ENCODE results near the gene TRNT1. TPM values are rescaled to one million over a fixed set of nuclear protein-coding genes. Genes with fewer than 3 reads are reported as not detected.

Gene TRNT1
- polyA plus RNA-seq, 1 donor from 2014 or later = 28.5 TPM

DNA sequence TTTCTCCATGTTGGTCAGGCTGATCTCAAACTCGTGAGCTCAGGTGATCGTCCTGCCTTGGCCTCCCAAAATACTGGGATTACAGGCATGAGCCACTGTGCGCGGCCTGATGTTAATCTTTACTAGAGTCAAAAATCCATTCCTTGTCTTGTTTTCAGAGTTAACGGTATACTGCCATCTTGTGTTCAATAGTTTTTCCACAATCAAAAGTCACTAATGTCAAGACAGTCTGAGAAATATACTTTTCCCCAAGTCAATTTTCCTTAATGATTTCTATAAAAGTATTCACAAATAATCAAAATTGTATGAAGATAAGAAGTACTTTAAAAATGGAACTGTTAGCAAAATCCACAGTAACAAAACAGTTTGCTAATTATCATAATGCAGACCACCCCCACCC, 44.3 kb downstream of the TRNT1 start:
- H3K36me3 ChIP-seq (ENCODE audit: insufficient read depth, low read length) = peaks cover 7% of the 10 kb centered on the region
- TF ChIP-seq MXI1 (conservative IDR thresholded peaks at IDR 0.05; ENCODE audit: poor library complexity, severe bottlenecking) (no peak), SMC3 (conservative IDR thresholded peaks at IDR 0.05; ENCODE audit: poor library complexity) (peak; percentile 67), EP300 (conservative IDR thresholded peaks at IDR 0.05; ENCODE audit: poor library complexity, severe bottlenecking) (no peak), POLR2AphosphoS5 (IDR thresholded peaks at IDR 0.05) (no peak), TAF1 (IDR thresholded peaks at IDR 0.05; ENCODE audit: low read depth) (no peak), RAD21 (conservative IDR thresholded peaks at IDR 0.05) (peak; percentile 69), EZH2 (IDR thresholded peaks at IDR 0.05; ENCODE audit: borderline replicate concordance, insufficient read depth, low read length, poor library complexity, severe bottlenecking) (no peak)
- TF ChIP-seq, protein P1, sequence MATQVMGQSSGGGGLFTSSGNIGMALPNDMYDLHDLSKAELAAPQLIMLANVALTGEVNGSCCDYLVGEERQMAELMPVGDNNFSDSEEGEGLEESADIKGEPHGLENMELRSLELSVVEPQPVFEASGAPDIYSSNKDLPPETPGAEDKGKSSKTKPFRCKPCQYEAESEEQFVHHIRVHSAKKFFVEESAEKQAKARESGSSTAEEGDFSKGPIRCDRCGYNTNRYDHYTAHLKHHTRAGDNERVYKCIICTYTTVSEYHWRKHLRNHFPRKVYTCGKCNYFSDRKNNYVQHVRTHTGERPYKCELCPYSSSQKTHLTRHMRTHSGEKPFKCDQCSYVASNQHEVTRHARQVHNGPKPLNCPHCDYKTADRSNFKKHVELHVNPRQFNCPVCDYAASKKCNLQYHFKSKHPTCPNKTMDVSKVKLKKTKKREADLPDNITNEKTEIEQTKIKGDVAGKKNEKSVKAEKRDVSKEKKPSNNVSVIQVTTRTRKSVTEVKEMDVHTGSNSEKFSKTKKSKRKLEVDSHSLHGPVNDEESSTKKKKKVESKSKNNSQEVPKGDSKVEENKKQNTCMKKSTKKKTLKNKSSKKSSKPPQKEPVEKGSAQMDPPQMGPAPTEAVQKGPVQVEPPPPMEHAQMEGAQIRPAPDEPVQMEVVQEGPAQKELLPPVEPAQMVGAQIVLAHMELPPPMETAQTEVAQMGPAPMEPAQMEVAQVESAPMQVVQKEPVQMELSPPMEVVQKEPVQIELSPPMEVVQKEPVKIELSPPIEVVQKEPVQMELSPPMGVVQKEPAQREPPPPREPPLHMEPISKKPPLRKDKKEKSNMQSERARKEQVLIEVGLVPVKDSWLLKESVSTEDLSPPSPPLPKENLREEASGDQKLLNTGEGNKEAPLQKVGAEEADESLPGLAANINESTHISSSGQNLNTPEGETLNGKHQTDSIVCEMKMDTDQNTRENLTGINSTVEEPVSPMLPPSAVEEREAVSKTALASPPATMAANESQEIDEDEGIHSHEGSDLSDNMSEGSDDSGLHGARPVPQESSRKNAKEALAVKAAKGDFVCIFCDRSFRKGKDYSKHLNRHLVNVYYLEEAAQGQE (IDR thresholded peaks at IDR 0.05; ENCODE audit: borderline replicate concordance) = no peak
- TF ChIP-seq, protein P2, sequence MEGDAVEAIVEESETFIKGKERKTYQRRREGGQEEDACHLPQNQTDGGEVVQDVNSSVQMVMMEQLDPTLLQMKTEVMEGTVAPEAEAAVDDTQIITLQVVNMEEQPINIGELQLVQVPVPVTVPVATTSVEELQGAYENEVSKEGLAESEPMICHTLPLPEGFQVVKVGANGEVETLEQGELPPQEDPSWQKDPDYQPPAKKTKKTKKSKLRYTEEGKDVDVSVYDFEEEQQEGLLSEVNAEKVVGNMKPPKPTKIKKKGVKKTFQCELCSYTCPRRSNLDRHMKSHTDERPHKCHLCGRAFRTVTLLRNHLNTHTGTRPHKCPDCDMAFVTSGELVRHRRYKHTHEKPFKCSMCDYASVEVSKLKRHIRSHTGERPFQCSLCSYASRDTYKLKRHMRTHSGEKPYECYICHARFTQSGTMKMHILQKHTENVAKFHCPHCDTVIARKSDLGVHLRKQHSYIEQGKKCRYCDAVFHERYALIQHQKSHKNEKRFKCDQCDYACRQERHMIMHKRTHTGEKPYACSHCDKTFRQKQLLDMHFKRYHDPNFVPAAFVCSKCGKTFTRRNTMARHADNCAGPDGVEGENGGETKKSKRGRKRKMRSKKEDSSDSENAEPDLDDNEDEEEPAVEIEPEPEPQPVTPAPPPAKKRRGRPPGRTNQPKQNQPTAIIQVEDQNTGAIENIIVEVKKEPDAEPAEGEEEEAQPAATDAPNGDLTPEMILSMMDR (IDR thresholded peaks at IDR 0.05; ENCODE audit: poor library complexity, severe bottlenecking) = peak; percentile 69
- H3K4me2 ChIP-seq (ENCODE audit: low read length) = no peak overlapping the region
- H3K9ac ChIP-seq (ENCODE audit: low read length) = no peak overlapping the region
- H3K27me3 ChIP-seq (ENCODE audit: insufficient read depth, low read depth, low read length) = no peaks in the 10 kb centered on the region
- H3K9me3 ChIP-seq (ENCODE audit: low read length) = no peaks in the 10 kb centered on the region
- H3K27ac ChIP-seq (ENCODE audit: low read length) = no peak overlapping the region
- peaks cover 7% of the 10 kb centered on the region for H3K79me2 ChIP-seq (replicated peaks; ENCODE audit: insufficient read depth, low read length)
- no peak overlapping the region for H2AFZ ChIP-seq (ENCODE audit: low read depth, low read length)
- H3K9me2 ChIP-seq (ENCODE audit: insufficient read depth, low read length) = no peaks in the 10 kb centered on the region
- no peak overlapping the region for H3K4me3 ChIP-seq (ENCODE audit: low read length)
- no peaks in the 10 kb centered on the region for H4K20me1 ChIP-seq (ENCODE audit: insufficient read depth)
- H3F3A ChIP-seq (ENCODE audit: insufficient read depth, low read length, poor library complexity, severe bottlenecking) = no peaks in the 10 kb centered on the region

- Histone ChIP-seq H3K36me3 (ENCODE audit: insufficient read depth, low read length) (no peaks in the 10 kb centered on the region), H3K79me2 (replicated peaks; ENCODE audit: insufficient read depth, low read length) (peaks cover 21% of the 10 kb centered on the region), H3K9me2 (ENCODE audit: insufficient read depth, low read length) (no peaks in the 10 kb centered on the region), H3K27me3 (ENCODE audit: insufficient read depth, low read depth, low read length) (no peaks in the 10 kb centered on the region), H3K27ac (ENCODE audit: low read length) (no peak overlapping the region), H3F3A (ENCODE audit: insufficient read depth, low read length, poor library complexity, severe bottlenecking) (no peaks in the 10 kb centered on the region), H2AFZ (ENCODE audit: low read depth, low read length) (no peak overlapping the region), H3K9me3 (ENCODE audit: low read length) (no peaks in the 10 kb centered on the region), H4K20me1 (ENCODE audit: insufficient read depth) (no peaks in the 10 kb centered on the region), H3K4me3 (ENCODE audit: low read length) (no peak overlapping the region), H3K4me2 (ENCODE audit: low read length) (no peak overlapping the region), H3K9ac (ENCODE audit: low read length) (no peak overlapping the region)
- TF ChIP-seq MXI1 (conservative IDR thresholded peaks at IDR 0.05; ENCODE audit: poor library complexity, severe bottlenecking) (no peak), TAF1 (IDR thresholded peaks at IDR 0.05; ENCODE audit: low read depth) (no peak), RAD21 (conservative IDR thresholded peaks at IDR 0.05) (no peak), SMC3 (conservative IDR thresholded peaks at IDR 0.05; ENCODE audit: poor library complexity) (no peak), POLR2AphosphoS5 (IDR thresholded peaks at IDR 0.05) (no peak)
- TF ChIP-seq, protein P1 (IDR thresholded peaks at IDR 0.05; ENCODE audit: borderline replicate concordance) = no peak
Measured at GRCh38 chr3:3172627-3173026, 45.9 kb downstream of the TRNT1 start.

Measured in neural cell (in vitro differentiated cells).